Brain microvascular endothelial cell (primary cell): ENCODE data around the gene SYCP2.

Experiments used
- DNase-seq: peaks from one replicate; pipeline ENCODE4 v3.0.0-alpha.2; 2020
- H3K27ac ChIP-seq: fragments of 250-450 bp; sonication (Bioruptor Pico); 2 replicates; pipeline ENCODE4 v1.5.1; 2020; ENCODE audit warnings: mild to moderate bottlenecking, moderate library complexity
- H3K27me3 ChIP-seq: fragments of 250-450 bp; sonication (Bioruptor Pico); replicated peaks from 2 replicates; pipeline ENCODE4 v1.5.1; 2020; ENCODE audit warnings: mild to moderate bottlenecking
- H3K36me3 ChIP-seq: fragments of 250-450 bp; sonication (Bioruptor Pico); replicated peaks from 2 replicates; pipeline ENCODE4 v1.5.1; 2020; ENCODE audit warnings: mild to moderate bottlenecking
- H3K4me3 ChIP-seq: 2 replicates; pipeline ENCODE4 v1.5.1; 2011; ENCODE audit warnings: low read depth, mild to moderate bottlenecking, control low read depth, low read length, moderate library complexity
- CTCF ChIP-seq: IDR thresholded peaks from 2 replicates; pipeline ENCODE4 v1.5.1; 2011; ENCODE audit warnings: low read depth, mild to moderate bottlenecking, moderate library complexity, low read length, control low read depth, inconsistent platforms; ENCODE audit errors: missing control alignments
- in situ Hi-C: cut with HindIII; loops from 2 replicates; pipeline ENCODE4 v1.10.0; 2017; ENCODE audit warnings: low sequenced_read_pairs, low pct_ligation_motif_present

The SYCP2 gene

GRCh38 chr20:59912609-59913008 lies 20.8 kb downstream of the SYCP2 start:
- no peak for TF ChIP-seq CTCF
- no peak overlapping the region for H3K4me3 ChIP-seq
- no peak overlapping the region for H3K27ac ChIP-seq
- H3K27me3 ChIP-seq = no peaks in the 10 kb centered on the region
- H3K36me3 ChIP-seq = no peaks in the 10 kb centered on the region
- DNase-seq = no peak
- in situ Hi-C loops = no loop called here

- in situ Hi-C loops = no loop called here
- H3K4me3 ChIP-seq = no peak overlapping the region
- no peak for DNase-seq
- TF ChIP-seq CTCF = no peak
- no peaks in the 10 kb centered on the region for H3K36me3 ChIP-seq
- no peaks in the 10 kb centered on the region for H3K27me3 ChIP-seq
- H3K27ac ChIP-seq = no peak overlapping the region
These were observed 22.4 kb downstream of the SYCP2 start for GRCh38 chr20:59911041-59911440.

- Histone ChIP-seq H3K27me3 (no peaks in the 10 kb centered on the region), H3K4me3 (no peak overlapping the region), H3K27ac (no peak overlapping the region), H3K36me3 (no peaks in the 10 kb centered on the region)
- in situ Hi-C loops = no loop called here
- TF ChIP-seq CTCF = no peak
- DNase-seq = no peak
These were observed 24.6 kb downstream of the SYCP2 start for GRCh38 chr20:59908855-59909254.

- in situ Hi-C loops = no loop called here
- no peak for DNase-seq
- no peak overlapping the region for H3K4me3 ChIP-seq
- TF ChIP-seq CTCF = no peak
- H3K36me3 ChIP-seq = no peaks in the 10 kb centered on the region
- no peak overlapping the region for H3K27ac ChIP-seq
- no peaks in the 10 kb centered on the region for H3K27me3 ChIP-seq
These were observed 29.8 kb downstream of the SYCP2 start for GRCh38 chr20:59903621-59904020.

GRCh38 chr20:59902470-59902869 lies 31.0 kb downstream of the SYCP2 start:
- Histone ChIP-seq H3K36me3 (no peaks in the 10 kb centered on the region), H3K27me3 (no peaks in the 10 kb centered on the region), H3K27ac (no peak overlapping the region), H3K4me3 (no peak overlapping the region)
- DNase-seq = no peak
- in situ Hi-C loops = no loop called here
- no peak for TF ChIP-seq CTCF

- in situ Hi-C loops = no loop called here
- no peaks in the 10 kb centered on the region for H3K27me3 ChIP-seq
- TF ChIP-seq CTCF = no peak
- H3K4me3 ChIP-seq = no peak overlapping the region
- no peak for DNase-seq
- no peak overlapping the region for H3K27ac ChIP-seq
- no peaks in the 10 kb centered on the region for H3K36me3 ChIP-seq
These were observed 37.5 kb downstream of the SYCP2 start for GRCh38 chr20:59895908-59896307.
